A673 (cell line): ENCODE data around the gene ZNF688. TPM values are rescaled to one million over a fixed set of nuclear protein-coding genes. Genes with fewer than 3 reads are reported as not detected.

Experiments used
- BruUV-seq: library from RNA; stranded (reverse); fragments of 400-500 nt; replicated peaks from 2 replicates; lab custom pipeline; 2021; lab: Mats Ljungman, UMichigan
- CTCF ChIA-PET: fragments of 300-600 bp; sonication (Branson Sonifier 250); formaldehyde crosslinking; loops from one replicate; lab custom pipeline; 2022; ENCODE audit warnings: antibody characterized with exemption; lab: Charles Lee
- POLR2A ChIA-PET: fragments of 300-600 bp; sonication (Branson Sonifier 250); formaldehyde crosslinking; loops from one replicate; lab custom pipeline; 2022; ENCODE audit warnings: antibody characterized with exemption; ENCODE audit not compliant: low non-redundant PET; lab: Charles Lee
- DNase-seq: peaks from one replicate; pipeline ENCODE4 v3.0.0-alpha.2; 2015; ENCODE audit warnings: low spot score
- H3K27ac ChIP-seq: fragments of 200-600 bp; sonication (generic); 2 replicates; pipeline ENCODE4 v1.5.1; 2016; ENCODE audit warnings: mixed run types, low read depth, mild to moderate bottlenecking, mixed read lengths, antibody characterized with exemption, low read length; ENCODE audit not compliant: poor library complexity, severe bottlenecking
- H3K27me3 ChIP-seq: fragments of 200-600 bp; sonication (generic); replicated peaks from 2 replicates; pipeline ENCODE4 v1.6.1; 2017; ENCODE audit warnings: mixed run types, low read depth, mild to moderate bottlenecking, mixed read lengths, antibody characterized with exemption, low read length; ENCODE audit not compliant: insufficient read depth, poor library complexity
- H3K36me3 ChIP-seq: fragments of 200-600 bp; sonication (generic); 2 replicates; pipeline ENCODE4 v1.6.1; 2016; ENCODE audit warnings: mixed run types, mild to moderate bottlenecking, mixed read lengths, antibody characterized with exemption, low read length; ENCODE audit not compliant: insufficient read depth, poor library complexity, severe bottlenecking
- H3K4me1 ChIP-seq: fragments of 200-600 bp; sonication (generic); 2 replicates; pipeline ENCODE4 v1.6.1; 2017; ENCODE audit warnings: mixed run types, mild to moderate bottlenecking, mixed read lengths, antibody characterized with exemption, low read length; ENCODE audit not compliant: insufficient read depth, poor library complexity, severe bottlenecking
- H3K4me3 ChIP-seq: fragments of 200-600 bp; sonication (generic); 2 replicates; pipeline ENCODE4 v1.5.1; 2016; ENCODE audit warnings: low read depth, mixed run types, mild to moderate bottlenecking, mixed read lengths, low read length; ENCODE audit not compliant: poor library complexity, severe bottlenecking
- H3K9me3 ChIP-seq: fragments of 200-600 bp; sonication (generic); 2 replicates; pipeline ENCODE4 v1.6.1; 2016; ENCODE audit warnings: mixed run types, low read depth, mild to moderate bottlenecking, mixed read lengths, antibody characterized with exemption, low read length; ENCODE audit not compliant: poor library complexity, severe bottlenecking
- CTCF ChIP-seq: fragments of 300-800, 200-600 bp; sonication (generic); conservative IDR thresholded peaks from 2 replicates; pipeline ENCODE4 v1.5.1; 2017; ENCODE audit warnings: low read depth, mild to moderate bottlenecking, antibody characterized with exemption, low read length, moderate library complexity, mixed read lengths
- EZH2 ChIP-seq: fragments of 200-600 bp; sonication (generic); IDR thresholded peaks from 2 replicates; pipeline ENCODE4 v1.6.1; 2017; ENCODE audit warnings: borderline replicate concordance, low read depth, mild to moderate bottlenecking, mixed read lengths, antibody characterized with exemption, low read length; ENCODE audit not compliant: poor library complexity, severe bottlenecking
- intact Hi-C: fragments of 100-400 bp; cut with micrococcal nuclease; formaldehyde crosslinking; loops from one replicate; pipeline ENCODE4 v1.10.0; 2022; ENCODE audit not compliant: unreplicated experiment
- total RNA-seq: library from RNA; stranded (reverse); gene quantifications from 2 replicates; pipeline ENCODE4 v1.2.3, GENCODE V29; 2021

The ZNF688 gene
- total RNA-seq, 1 experiment from 2014 or later, result 8.5 TPM

- CTCF ChIA-PET, result no interaction called here
- intact Hi-C loops, result no loop called here
- H3K27me3 ChIP-seq, result no peaks in the 10 kb centered on the region
- H3K27ac ChIP-seq, result no peak overlapping the region
- POLR2A ChIA-PET, result no interaction called here
- DNase-seq, result no peak
- no peaks in the 10 kb centered on the region for H3K9me3 ChIP-seq
- peaks cover 4% of the 10 kb centered on the region for H3K4me1 ChIP-seq
- no peak for TF ChIP-seq EZH2
- no peak for TF ChIP-seq CTCF
- peaks cover 49% of the 10 kb centered on the region for H3K36me3 ChIP-seq
- H3K4me3 ChIP-seq, result no peak overlapping the region
- BruUV-seq, result no TSS peak
These were observed 32.9 kb upstream of the ZNF688 start for GRCh38 chr16:30604316-30604947.

GRCh38 chr16:30603945-30604315, 32.4 kb upstream of the ZNF688 start:
- no peak for DNase-seq
- POLR2A ChIA-PET, result no interaction called here
- Histone ChIP-seq H3K27me3 (no peaks in the 10 kb centered on the region), H3K4me3 (no peak overlapping the region), H3K36me3 (peaks cover 49% of the 10 kb centered on the region), H3K9me3 (no peaks in the 10 kb centered on the region), H3K4me1 (peaks cover 1% of the 10 kb centered on the region), H3K27ac (no peak overlapping the region)
- intact Hi-C loops, result no loop called here
- CTCF ChIA-PET, result no interaction called here
- TF ChIP-seq EZH2 (no peak), CTCF (no peak)
- no TSS peak for BruUV-seq

GRCh38 chr16:30602616-30603277, 31.2 kb upstream of the ZNF688 start:
- Histone ChIP-seq H3K27ac (peak overlapping the region; percentile 58), H3K36me3 (peaks cover 38% of the 10 kb centered on the region), H3K4me1 (no peaks in the 10 kb centered on the region), H3K9me3 (no peaks in the 10 kb centered on the region), H3K27me3 (no peaks in the 10 kb centered on the region), H3K4me3 (no peak overlapping the region)
- intact Hi-C loops, result no loop called here
- no TSS peak for BruUV-seq
- ChIA-PET CTCF (interaction anchor here (1.1 kb wide), 1 partner anchor 13 kb away, joined by 3 read pairs; no protein-coding TSS in a partner anchor), POLR2A (interaction anchor here (0.6 kb wide), 1 partner anchor 8 kb away, joined by 3 read pairs; no protein-coding TSS in a partner anchor)
- DNase-seq, result peak; percentile 34
- TF ChIP-seq CTCF, result no peak
- no peak for TF ChIP-seq EZH2
